Activated T-helper 1 cell treated with anti-CD3 and anti-CD28 coated beads, Interleukin-2, amount 50 U/mL, for 16 hours (primary cell): ENCODE data around the gene PTEN.
"Not testable (repeated sequence)": the region's sequence is repeated elsewhere in the genome, so short reads cannot be mapped to it uniquely, and the experiment has no call there.

Experiments used
- DNase-seq, 2 donors: peaks; one replicate each; pipeline ENCODE4 v3.0.0-alpha.2; 2020; ENCODE audit warnings: low read depth in 1 of 2, low spot score in 1 of 2

The PTEN gene

GRCh38 chr10:87863053-87863943, at the start of gene PTEN, which contains the start of gene KLLN:
Gene PTEN (plus strand): TSS chr10:87863625. CDS start chr10:87864470, 845 bp downstream.
Gene KLLN (minus strand): TSS chr10:87863533. CDS start chr10:87862487, 1,046 bp downstream.
- peak; percentile 60 to 66 for DNase-seq

GRCh38 chr10:87816163-87816897, 47.1 kb upstream of the PTEN start:
- no peak for DNase-seq

- DNase-seq, result no peak
Observed at GRCh38 chr10:87816898-87817608, 46.4 kb upstream of the PTEN start.

GRCh38 chr10:87817609-87818504, 45.6 kb upstream of the PTEN start, which contains the start of gene ATAD1:
Gene ATAD1 (minus strand): TSS chr10:87818226. CDS start chr10:87814599, 3,627 bp downstream.
- DNase-seq, result peak; percentile 74 to 81

GRCh38 chr10:87818505-87819288, 44.7 kb upstream of the PTEN start:
- DNase-seq, result peak; percentile 38 to 50

- no peak for DNase-seq
Observed at GRCh38 chr10:87819289-87819585, 44.2 kb upstream of the PTEN start.

- no peak for DNase-seq
Observed at GRCh38 chr10:87826653-87827052, 36.8 kb upstream of the PTEN start.

- DNase-seq, result no peak
Observed at GRCh38 chr10:87827681-87828080, 35.7 kb upstream of the PTEN start.

- DNase-seq, result not testable (repeated sequence)
Observed at GRCh38 chr10:87829051-87829450, 34.4 kb upstream of the PTEN start.

GRCh38 chr10:87829986-87830729, 33.3 kb upstream of the PTEN start:
- no peak for DNase-seq

GRCh38 chr10:87836098-87836497, 27.3 kb upstream of the PTEN start:
- no peak for DNase-seq

GRCh38 chr10:87837445-87837844, 26.0 kb upstream of the PTEN start:
- DNase-seq, result no peak

- no peak for DNase-seq
Observed at GRCh38 chr10:87838650-87839049, 24.8 kb upstream of the PTEN start.

GRCh38 chr10:87841186-87841585, 22.2 kb upstream of the PTEN start:
- no peak for DNase-seq

GRCh38 chr10:87842220-87842641, 21.2 kb upstream of the PTEN start:
- DNase-seq, result no peak

GRCh38 chr10:87842776-87843497, 20.5 kb upstream of the PTEN start:
- no peak for DNase-seq

- DNase-seq, result no peak
Observed at GRCh38 chr10:87843714-87844113, 19.7 kb upstream of the PTEN start.
